NCI-H1092 (cell line): ENCODE results near the gene EEPD1.

Experiments
- DNase-seq: peaks from one replicate; lab custom pipeline; 2025; lab: John Stamatoyannopoulos, UW

EEPD1 gene

GRCh38 chr7:36261019-36261754 lies 108.1 kb downstream of the EEPD1 start:
- no peak for DNase-seq

DNA sequence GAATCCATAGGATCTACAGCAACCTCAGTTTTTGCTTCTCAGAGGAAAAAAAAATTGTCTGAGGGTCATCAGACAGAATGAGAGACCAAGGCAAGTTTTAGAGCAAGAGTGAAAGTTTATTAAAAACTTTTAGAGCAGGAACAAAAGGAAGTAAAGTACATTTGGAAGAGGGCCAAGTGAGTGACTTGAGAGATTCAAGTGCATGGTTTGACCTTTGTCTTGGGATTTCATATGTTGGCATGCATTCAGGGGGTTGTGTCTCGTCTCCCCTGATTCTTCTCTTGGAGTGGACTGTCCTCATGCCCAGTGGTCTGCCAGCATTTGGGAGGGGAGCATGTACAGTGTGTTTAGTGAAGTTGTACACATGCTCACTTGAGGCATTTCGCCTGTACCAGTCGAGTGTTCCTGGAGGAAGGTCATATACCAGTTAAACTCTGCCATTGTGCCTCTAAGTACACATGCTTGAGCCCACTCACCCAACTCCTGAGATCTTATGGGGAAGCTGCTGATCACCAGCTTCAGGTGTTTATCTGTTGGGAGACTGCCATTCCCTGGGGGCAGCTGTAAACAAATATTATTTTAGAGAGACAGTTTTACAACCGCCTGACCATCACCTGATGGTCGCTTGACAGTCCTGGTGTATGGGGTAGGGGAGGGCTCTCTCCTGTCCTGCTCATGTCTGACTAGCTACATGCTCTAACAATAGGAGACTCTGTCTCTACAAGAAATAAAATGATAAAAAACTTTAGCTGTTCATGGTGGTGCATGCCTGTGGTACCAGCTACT lies 109.4 kb downstream of the EEPD1 start:
- no peak for DNase-seq

GRCh38 chr7:36263095-36263484 lies 110.0 kb downstream of the EEPD1 start:
- DNase-seq = no peak

- no peak for DNase-seq
Observed at GRCh38 chr7:36264123-36264801, 111.2 kb downstream of the EEPD1 start.

GRCh38 chr7:36264913-36265516 lies 112.0 kb downstream of the EEPD1 start:
- no peak for DNase-seq

DNA sequence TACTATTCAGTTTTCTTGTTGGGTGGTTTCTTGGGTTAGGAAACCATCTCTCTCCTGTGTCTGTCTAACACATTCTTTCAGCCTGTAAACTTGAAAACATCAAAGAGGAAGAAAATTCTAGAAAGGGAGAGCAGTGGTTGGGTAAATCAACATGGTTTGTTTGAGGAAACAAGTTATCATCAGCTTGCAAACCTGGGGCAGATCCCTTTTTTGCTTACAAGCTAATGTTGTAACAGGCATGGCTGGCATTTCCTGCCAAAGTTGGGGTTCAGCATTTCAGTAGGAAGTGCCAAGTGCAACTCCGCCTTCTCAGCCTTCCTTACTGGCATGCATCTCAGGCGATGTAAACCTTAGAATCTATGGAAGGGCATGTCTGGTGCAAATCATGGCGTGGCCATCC lies 112.6 kb downstream of the EEPD1 start:
- DNase-seq = no peak

- no peak for DNase-seq
Observed at GRCh38 chr7:36266190-36266589, 113.1 kb downstream of the EEPD1 start.

GRCh38 chr7:36266683-36267082 lies 113.6 kb downstream of the EEPD1 start:
- DNase-seq = no peak

DNA sequence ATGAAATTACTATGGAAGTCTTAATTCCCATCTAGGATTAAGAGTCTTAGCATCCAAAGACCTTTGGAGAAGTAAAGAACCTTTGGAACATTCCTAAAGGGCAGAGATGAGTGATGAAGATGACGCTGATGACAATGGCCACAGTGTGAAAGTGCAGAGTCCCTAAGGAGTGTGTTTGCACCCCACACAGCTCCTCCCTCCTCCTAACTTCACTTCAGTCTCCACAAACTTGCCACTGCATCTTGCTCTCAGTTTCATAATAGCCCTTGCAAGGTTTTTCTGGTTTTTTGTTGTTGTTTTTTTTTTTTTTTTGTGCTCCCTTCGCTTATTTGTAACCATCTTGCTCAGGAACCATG lies 119.1 kb downstream of the EEPD1 start:
- no peak for DNase-seq

- DNase-seq = no peak
Observed at GRCh38 chr7:36272567-36273269, 119.7 kb downstream of the EEPD1 start.

DNA sequence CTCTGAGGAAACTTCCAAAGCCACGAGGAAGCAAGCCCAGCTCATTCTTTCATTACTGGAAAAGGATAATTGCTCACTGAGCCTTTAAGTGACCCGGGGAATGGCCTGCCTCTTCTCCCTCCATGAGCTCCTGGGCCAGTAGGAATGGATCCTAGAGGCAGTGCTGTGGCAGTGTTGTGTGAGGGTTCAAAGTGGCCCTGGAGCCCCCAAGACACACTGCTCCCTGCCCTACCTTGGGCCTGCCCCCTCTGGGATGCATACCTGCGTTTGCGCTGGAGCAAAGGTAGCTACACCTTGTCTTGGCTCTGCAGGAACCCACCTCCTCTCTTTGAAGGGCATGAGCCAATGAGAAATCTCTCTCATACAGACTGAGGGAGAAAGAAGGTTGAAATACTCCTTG lies 120.8 kb downstream of the EEPD1 start:
- no peak for DNase-seq

DNA sequence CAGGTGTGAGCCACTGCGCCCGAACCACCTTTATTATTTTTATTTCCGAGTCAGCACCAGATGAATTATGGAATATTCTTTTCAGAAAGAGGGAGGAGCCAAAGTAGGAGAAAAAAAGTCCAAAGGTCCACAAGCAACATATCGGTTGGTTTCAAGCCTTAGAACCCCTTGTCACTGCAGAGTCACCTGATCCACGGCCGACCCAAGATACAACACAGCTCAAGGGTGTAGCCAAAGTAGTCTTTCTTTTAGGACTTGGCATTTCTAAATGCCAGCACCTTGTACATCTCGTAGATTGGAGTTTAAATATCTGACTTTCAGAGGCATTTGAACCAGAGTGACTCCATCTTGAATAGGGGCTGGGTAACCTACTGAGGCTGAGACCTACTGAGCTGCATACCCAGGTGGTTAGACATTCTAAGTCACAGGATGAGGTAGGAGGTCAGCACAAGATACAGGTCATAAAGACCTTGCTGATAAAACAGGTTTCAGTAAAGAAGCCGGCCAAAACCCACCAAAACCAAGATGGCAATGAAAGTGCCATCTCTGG lies 122.8 kb downstream of the EEPD1 start:
- no peak for DNase-seq

- no peak for DNase-seq
Observed at GRCh38 chr7:36276428-36277248, 123.6 kb downstream of the EEPD1 start.

DNA sequence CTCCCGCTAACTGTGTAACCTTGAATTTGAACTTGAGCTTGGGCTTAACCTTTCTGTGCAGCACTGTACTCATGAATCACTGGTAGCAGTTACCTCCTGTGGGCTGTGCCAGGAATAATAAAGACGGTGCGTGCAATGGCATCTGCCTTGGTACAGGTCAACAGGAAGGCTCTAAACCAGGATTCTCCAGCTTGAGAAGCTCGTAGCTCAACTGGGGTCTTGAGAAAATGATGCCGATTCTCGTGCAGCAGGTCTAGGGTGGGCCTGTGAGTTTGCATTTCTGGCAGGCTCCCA lies 124.1 kb downstream of the EEPD1 start:
- no peak for DNase-seq

DNA sequence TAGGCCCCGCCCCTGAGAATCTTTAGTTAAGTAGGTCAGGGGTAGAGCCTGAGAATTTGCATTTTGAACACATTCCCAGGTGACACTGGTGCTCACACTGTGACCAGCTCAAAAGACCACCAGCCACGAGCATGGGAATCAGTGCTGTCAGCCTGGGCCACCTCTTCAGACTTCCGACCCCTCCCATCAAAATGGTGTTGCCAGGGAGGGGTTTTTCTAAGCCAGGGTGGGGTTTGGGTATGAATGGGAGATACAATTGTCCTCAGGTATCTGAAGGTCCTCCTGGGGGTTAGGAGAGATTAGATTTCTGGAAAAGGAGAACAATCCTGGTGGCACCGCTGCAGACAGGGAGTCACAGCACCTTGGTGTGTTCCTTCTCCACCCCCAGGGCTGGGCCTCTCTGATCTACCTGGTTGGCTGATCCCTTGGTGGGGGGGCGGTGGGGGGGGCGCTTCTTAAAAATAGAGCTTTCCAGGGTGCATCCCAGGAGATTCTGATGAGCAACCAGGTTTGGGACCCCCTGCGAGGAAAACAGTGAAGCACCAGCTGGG lies 125.1 kb downstream of the EEPD1 start:
- no peak for DNase-seq

- DNase-seq = peak; percentile 87
Observed at GRCh38 chr7:36278620-36279172, 125.6 kb downstream of the EEPD1 start.

DNA sequence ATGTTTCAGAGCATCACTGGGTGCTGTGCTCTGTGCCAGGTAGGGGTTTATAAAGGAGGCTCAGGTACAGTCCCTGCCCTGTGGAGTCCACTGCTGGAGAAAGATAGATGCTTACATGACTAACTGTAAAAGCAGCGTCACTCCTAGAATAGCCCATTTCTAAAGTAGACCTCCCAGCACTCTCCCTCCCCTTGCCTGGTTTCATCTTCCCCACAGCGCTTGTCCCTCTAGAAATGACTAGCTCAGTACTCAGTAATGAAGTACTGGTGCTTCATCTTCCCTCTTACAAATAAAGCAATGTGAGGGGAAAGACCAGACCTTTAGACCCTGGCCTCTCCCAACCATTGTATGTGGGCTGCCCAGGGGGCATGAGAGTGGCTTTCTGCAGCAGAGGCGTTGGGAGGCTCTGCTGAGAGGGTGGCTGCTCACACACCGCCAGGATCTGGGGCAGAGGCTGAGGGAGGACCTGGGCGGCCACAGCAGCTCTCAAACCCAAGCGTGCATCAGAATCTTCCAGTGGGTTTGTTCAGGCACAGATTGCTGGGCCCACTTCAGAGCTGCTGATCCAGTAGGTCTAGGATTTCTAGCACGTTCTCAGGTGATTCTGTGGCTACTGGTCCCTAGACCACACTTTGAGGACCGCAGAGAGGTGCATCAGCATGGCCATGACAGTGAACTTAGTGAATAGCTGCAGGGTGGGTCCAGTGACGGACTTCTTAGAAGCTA lies 126.3 kb downstream of the EEPD1 start:
- no peak for DNase-seq

DNA sequence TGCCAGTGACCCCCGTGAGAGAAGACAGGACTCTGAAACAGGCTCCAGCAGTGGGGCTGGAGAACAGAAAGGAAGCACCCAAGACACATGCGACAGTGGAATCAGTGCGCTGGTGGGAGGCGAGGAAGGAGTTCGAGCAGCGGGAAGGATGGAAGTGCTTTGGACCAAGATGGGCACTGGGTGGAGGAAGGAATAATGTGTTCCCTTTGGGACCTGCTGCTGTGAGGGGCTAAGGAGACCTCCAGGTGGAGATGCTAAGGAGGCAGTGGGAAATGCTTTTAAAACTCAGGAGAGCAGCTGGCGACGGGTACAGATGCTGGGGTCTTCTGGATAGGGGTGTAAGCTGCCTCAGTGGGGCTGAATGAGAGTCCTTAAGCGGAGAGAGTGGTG lies 126.9 kb downstream of the EEPD1 start:
- DNase-seq = no peak
